ENCODE measurements around the gene MGLL.

The MGLL gene

GRCh38 chr3:127789990-127790881 lies 32.1 kb downstream of the MGLL start:
- no peak for DNase-seq (ENCODE audit: low spot score)

GRCh38 chr3:127789051-127789450 lies 33.3 kb downstream of the MGLL start:
- no peak for DNase-seq (ENCODE audit: low spot score)

- no peak for DNase-seq (ENCODE audit: low spot score)
These were observed 33.8 kb downstream of the MGLL start for GRCh38 chr3:127788451-127788909.

- DNase-seq (ENCODE audit: low spot score) = no peak
These were observed 34.5 kb downstream of the MGLL start for GRCh38 chr3:127787571-127788365.

GRCh38 chr3:127787071-127787490 lies 35.2 kb downstream of the MGLL start:
- DNase-seq (ENCODE audit: low spot score) = no peak

GRCh38 chr3:127786353-127787070 lies 35.8 kb downstream of the MGLL start:
- DNase-seq (ENCODE audit: low spot score) = no peak

- DNase-seq (ENCODE audit: low spot score) = no peak
These were observed 36.5 kb downstream of the MGLL start for GRCh38 chr3:127785711-127786265.

GRCh38 chr3:127784865-127785710 lies 37.2 kb downstream of the MGLL start:
- no peak for DNase-seq (ENCODE audit: low spot score)

- no peak for DNase-seq (ENCODE audit: low spot score)
These were observed 38.0 kb downstream of the MGLL start for GRCh38 chr3:127784283-127784682.

- DNase-seq (ENCODE audit: low spot score) = no peak
These were observed 38.6 kb downstream of the MGLL start for GRCh38 chr3:127783642-127784160.

- no peak for DNase-seq (ENCODE audit: low spot score)
These were observed 39.1 kb downstream of the MGLL start for GRCh38 chr3:127783166-127783565.

GRCh38 chr3:127781411-127782001 lies 40.8 kb downstream of the MGLL start:
- no peak for DNase-seq (ENCODE audit: low spot score)

- no peak for DNase-seq (ENCODE audit: low spot score)
These were observed 41.5 kb downstream of the MGLL start for GRCh38 chr3:127780536-127781400.

- peak; percentile 35 for DNase-seq (ENCODE audit: low spot score)
These were observed 42.6 kb downstream of the MGLL start for GRCh38 chr3:127779747-127780146.

GRCh38 chr3:127777921-127778656 lies 44.2 kb downstream of the MGLL start:
- peak; percentile 19 for DNase-seq (ENCODE audit: low spot score)

GRCh38 chr3:127777332-127777731 lies 45.0 kb downstream of the MGLL start:
- peak; percentile 46 for DNase-seq (ENCODE audit: low spot score)

GRCh38 chr3:127776347-127776746 lies 46.0 kb downstream of the MGLL start:
- no peak for DNase-seq (ENCODE audit: low spot score)

- no peak for DNase-seq (ENCODE audit: low spot score)
These were observed 46.8 kb downstream of the MGLL start for GRCh38 chr3:127775398-127776109.

Data from LoVo (cell line).